ENCODE results near the gene NEDD4L.

DNA sequence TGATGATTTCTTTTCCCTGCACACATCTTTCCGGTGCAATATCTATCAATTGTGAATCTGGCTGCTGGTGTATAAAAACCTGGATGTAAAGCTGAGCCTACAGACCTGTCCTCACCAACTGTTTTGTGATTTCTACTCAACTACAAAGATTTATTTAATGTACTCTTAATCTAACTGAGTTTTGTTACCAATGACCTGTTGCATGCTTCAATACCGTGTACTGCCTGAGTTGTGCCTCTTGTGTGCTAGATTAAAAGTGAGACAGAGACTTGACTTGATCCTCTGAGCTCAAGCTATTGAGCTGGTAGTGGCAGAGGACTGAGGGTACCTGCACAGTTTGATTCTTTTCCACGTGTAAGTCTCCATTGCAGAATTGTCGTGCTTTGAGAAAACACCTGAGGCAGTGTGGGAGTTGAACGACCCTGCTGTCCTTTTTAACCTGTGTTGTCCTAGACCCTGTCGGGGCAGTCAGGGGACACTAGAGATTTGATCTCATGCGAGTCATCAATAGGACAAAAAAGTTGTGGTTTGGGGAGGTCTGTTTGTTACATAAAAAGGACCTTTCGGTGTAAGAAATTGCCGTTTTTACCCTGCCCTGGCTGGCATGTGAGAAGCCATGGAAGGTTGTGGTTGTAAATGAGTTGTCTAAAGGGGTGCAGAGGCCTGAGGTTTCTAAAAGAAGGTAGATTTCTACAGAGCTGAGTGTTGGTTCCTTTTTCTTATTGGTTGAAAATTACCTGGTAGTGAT lies 353.5 kb downstream of the NEDD4L start:
- TF ChIP-seq CTCF (IDR thresholded peaks at IDR 0.05) (no peak), MXI1 (IDR thresholded peaks at IDR 0.05; ENCODE audit: low read depth, low read length) (no peak), USF2 (IDR thresholded peaks at IDR 0.05; ENCODE audit: borderline replicate concordance, low read depth, low read length) (no peak), GABPA (IDR thresholded peaks at IDR 0.05; ENCODE audit: low read depth) (no peak), EP300 (IDR thresholded peaks at IDR 0.05; ENCODE audit: borderline replicate concordance in 1 of 2, low read depth in 1 of 2, low read length in 1 of 2) (no peak), EZH2phosphoT487 (IDR thresholded peaks at IDR 0.05; ENCODE audit: borderline replicate concordance, low read depth) (no peak), POLR2AphosphoS5 (IDR thresholded peaks at IDR 0.05; ENCODE audit: low read depth, low read length) (no peak)

Measured in SK-N-SH (cell line).